IMR-90 (cell line): Measurements from ENCODE around the gene ADAMTS17. TPM values are rescaled to one million over a fixed set of nuclear protein-coding genes. Genes with fewer than 3 reads are reported as not detected.

Source experiments
- ATAC-seq: fragments of 200-7000 bp; cut with Tn5 transposase; 2 replicates; pipeline ENCODE4 v1.9.1; 2020; ENCODE audit warnings: low read depth, mild to moderate bottlenecking, moderate library complexity
- BruUV-seq: library from RNA; stranded (reverse); fragments of 400-500 nt; replicated peaks from 2 replicates; lab custom pipeline; 2021; lab: Mats Ljungman, UMichigan
- CTCF ChIA-PET: fragments of 300-600 bp; formaldehyde crosslinking; extraction: SDS; loops from one replicate; lab custom pipeline; 2021; ENCODE audit warnings: antibody characterized with exemption; lab: Yijun Ruan, JAX
- POLR2A ChIA-PET: fragments of 300-600 bp; sonication (Branson Sonifier 250); formaldehyde crosslinking; loops from one replicate; lab custom pipeline; 2022; ENCODE audit warnings: antibody characterized with exemption; ENCODE audit not compliant: unreplicated experiment; lab: Charles Lee
- DNase-seq: peaks from one replicate; pipeline ENCODE4 v3.0.0; 2013
- H2AFZ ChIP-seq: replicated peaks from 2 replicates; pipeline ENCODE3; 2013; ENCODE audit warnings: low read length, mild to moderate bottlenecking; ENCODE audit not compliant: poor library complexity
- H2AK5ac ChIP-seq: 2 replicates; pipeline ENCODE4 v1.6.1; 2013; ENCODE audit warnings: low read depth, low read length, inconsistent platforms
- H2AK9ac ChIP-seq: replicated peaks from 2 replicates; pipeline ENCODE3; 2013; ENCODE audit warnings: mild to moderate bottlenecking, low read depth, low read length, moderate library complexity; ENCODE audit not compliant: poor library complexity
- H2BK120ac ChIP-seq: 2 replicates; pipeline ENCODE4 v1.6.1; 2013; ENCODE audit warnings: low read depth, low read length, inconsistent platforms
- H2BK15ac ChIP-seq: 3 replicates; pipeline ENCODE4 v1.6.1; 2013; ENCODE audit warnings: low read depth, low read length, inconsistent platforms
- H2BK20ac ChIP-seq: 2 replicates; pipeline ENCODE4 v1.6.1; 2013; ENCODE audit warnings: low read depth, mild to moderate bottlenecking, inconsistent platforms, low read length, moderate library complexity
- H2BK5ac ChIP-seq: 2 replicates; pipeline ENCODE4 v1.6.1; 2013; ENCODE audit warnings: mild to moderate bottlenecking, low read depth, low read length, inconsistent platforms; ENCODE audit not compliant: poor library complexity, severe bottlenecking
- H3K14ac ChIP-seq: replicated peaks from 2 replicates; pipeline ENCODE4 v1.6.1; 2013; ENCODE audit warnings: low read depth, low read length, inconsistent platforms
- H3K18ac ChIP-seq: 2 replicates; pipeline ENCODE4 v1.6.1; 2013; ENCODE audit warnings: low read depth, low read length, control low read depth
- H3K23ac ChIP-seq: 2 replicates; pipeline ENCODE4 v1.6.1; 2013; ENCODE audit warnings: low read depth, low read length, inconsistent platforms
- H3K27ac ChIP-seq: 2 replicates; pipeline ENCODE4 v1.5.1; 2013; ENCODE audit warnings: mild to moderate bottlenecking, control low read depth, low read length; ENCODE audit not compliant: insufficient read depth
- H3K27me3 ChIP-seq: 2 replicates; pipeline ENCODE4 v1.6.1; 2013; ENCODE audit warnings: low read length; ENCODE audit not compliant: control insufficient read depth, insufficient read depth
- H3K36me3 ChIP-seq: 2 replicates; pipeline ENCODE4 v1.6.1; 2013; ENCODE audit warnings: low read length, mixed read lengths; ENCODE audit not compliant: control insufficient read depth, insufficient read depth
- H3K4ac ChIP-seq: 2 replicates; pipeline ENCODE4 v1.6.1; 2013; ENCODE audit warnings: low read depth, low read length, inconsistent platforms
- H3K4me1 ChIP-seq: 2 replicates; pipeline ENCODE4 v1.6.1; 2013; ENCODE audit warnings: low read length, mixed read lengths; ENCODE audit not compliant: control insufficient read depth, insufficient read depth
- H3K4me2 ChIP-seq: 2 replicates; pipeline ENCODE4 v1.6.1; 2013; ENCODE audit warnings: low read depth, mild to moderate bottlenecking, control low read depth, low read length, moderate library complexity
- H3K4me3 ChIP-seq: 2 replicates; pipeline ENCODE4 v1.5.1; 2013; ENCODE audit warnings: low read depth, mild to moderate bottlenecking, control low read depth, low read length, moderate library complexity; ENCODE audit not compliant: insufficient read depth
- H3K56ac ChIP-seq: 2 replicates; pipeline ENCODE4 v1.6.1; 2013; ENCODE audit warnings: low read length, inconsistent platforms; ENCODE audit not compliant: insufficient read depth; ENCODE audit errors: extremely low read depth
- H3K79me1 ChIP-seq, 2 experiments: 2 replicates each; pipeline ENCODE4 v1.6.1; 2013; ENCODE audit warnings: low read length in 2 of 2, inconsistent platforms in 1 of 2, low read depth in 1 of 2
- H3K9ac ChIP-seq: 2 replicates; pipeline ENCODE4 v1.6.1; 2013; ENCODE audit warnings: low read depth, low read length, control low read depth
- H3K9me1 ChIP-seq: 2 replicates; pipeline ENCODE4 v1.6.1; 2013; ENCODE audit warnings: low read length, inconsistent platforms; ENCODE audit not compliant: insufficient read depth
- H3K9me3 ChIP-seq: 2 replicates; pipeline ENCODE4 v1.6.1; 2013; ENCODE audit warnings: low read length; ENCODE audit not compliant: control insufficient read depth, insufficient read depth
- H4K20me1 ChIP-seq: 2 replicates; pipeline ENCODE4 v1.6.1; 2013; ENCODE audit warnings: low read length, inconsistent platforms; ENCODE audit not compliant: insufficient read depth
- H4K5ac ChIP-seq: 2 replicates; pipeline ENCODE4 v1.6.1; 2013; ENCODE audit warnings: mild to moderate bottlenecking, low read depth, low read length, control low read depth
- H4K8ac ChIP-seq, 2 experiments: 2 replicates each; pipeline ENCODE4 v1.6.1; 2013; ENCODE audit warnings: low read depth in 2 of 2, low read length in 2 of 2, control low read depth in 1 of 2, inconsistent platforms in 1 of 2
- H4K91ac ChIP-seq: 2 replicates; pipeline ENCODE4 v1.6.1; 2013; ENCODE audit warnings: low read depth, low read length, inconsistent platforms; ENCODE audit not compliant: insufficient read depth
- BHLHE40 ChIP-seq: fragments of 150-350 bp; IDR thresholded peaks from 2 replicates; pipeline ENCODE4 v1.6.1; 2016; ENCODE audit warnings: mild to moderate bottlenecking, low read depth, low read length
- CHD1 ChIP-seq: IDR thresholded peaks from 2 replicates; pipeline ENCODE4 v1.6.1; 2012; ENCODE audit warnings: low read depth, low read length, improper control_type of control experiment
- FOS ChIP-seq: fragments of 150-350 bp; IDR thresholded peaks from 2 replicates; pipeline ENCODE4 v1.6.1; 2016; ENCODE audit warnings: low read depth, low read length
- MAFK ChIP-seq: IDR thresholded peaks from 2 replicates; pipeline ENCODE4 v1.6.1; 2012; ENCODE audit warnings: low read depth, low read length, improper control_type of control experiment
- MAZ ChIP-seq: IDR thresholded peaks from 2 replicates; pipeline ENCODE4 v1.6.1; 2012; ENCODE audit warnings: low read depth, mild to moderate bottlenecking, low read length, improper control_type of control experiment, moderate library complexity, borderline replicate concordance
- MXI1 ChIP-seq: IDR thresholded peaks from 2 replicates; pipeline ENCODE4 v1.6.1; 2012; ENCODE audit warnings: low read depth, mild to moderate bottlenecking, low read length, moderate library complexity, borderline replicate concordance
- NFE2L2 ChIP-seq: fragments of 150-350 bp; IDR thresholded peaks from 2 replicates; pipeline ENCODE4 v1.6.1; 2016; ENCODE audit warnings: low read depth, mild to moderate bottlenecking, low read length
- POLR2A ChIP-seq: IDR thresholded peaks from 2 replicates; pipeline ENCODE4 v1.6.1; 2012; ENCODE audit warnings: mild to moderate bottlenecking, low read depth, low read length
- RAD21 ChIP-seq: IDR thresholded peaks from 2 replicates; pipeline ENCODE4 v1.6.1; 2012; ENCODE audit warnings: low read length, improper control_type of control experiment
- RCOR1 ChIP-seq: IDR thresholded peaks from 2 replicates; pipeline ENCODE4 v1.6.1; 2012; ENCODE audit warnings: mild to moderate bottlenecking, low read length, improper control_type of control experiment; ENCODE audit not compliant: insufficient replicate concordance
- SMC3 ChIP-seq: fragments of 150-350 bp; IDR thresholded peaks from 2 replicates; pipeline ENCODE4 v1.6.1; 2016; ENCODE audit warnings: low read depth, mild to moderate bottlenecking, antibody characterized with exemption, low read length, moderate library complexity
- WGBS, 2 experiments: methylation state at CpG; one replicate each; pipeline versions ENCODE4 v1.1.5 to v1.1.7; 2013; ENCODE audit warnings: missing lambda C conversion rate in 2 of 2; ENCODE audit not compliant: insufficient read length in 1 of 2; ENCODE audit errors: extremely low coverage in 2 of 2; 5-methylcytosine and 5-hydroxymethylcytosine counted together
- dilution Hi-C: fragments of 300-500 bp; cut with HindIII; formaldehyde crosslinking; loops from one replicate; pipeline ENCODE4 v1.14.3; 2018; ENCODE audit warnings: low sequenced_read_pairs; ENCODE audit not compliant: unreplicated experiment
- in situ Hi-C: fragments of 300-500 bp; cut with MboI; formaldehyde crosslinking; loops from 3 replicates; pipeline ENCODE4 v1.14.3; 2019; ENCODE audit warnings: low sequenced_read_pairs, inconsistent platforms, mixed read lengths
- intact Hi-C: fragments of 100-400 bp; cut with micrococcal nuclease; formaldehyde crosslinking; loops from 2 replicates; pipeline ENCODE4 v1.10.0; 2022
- polyA plus RNA-seq, 3 experiments: library from polyadenylated mRNA; depleted of rRNA; stranded (reverse); fragments of >200 nt; gene quantifications; 2 replicates each; pipeline ENCODE4 v1.2.3, GENCODE V29; 2012; ENCODE audit warnings: low replicate concordance in 1 of 3
- total RNA-seq: library from RNA; depleted of rRNA; stranded (reverse); fragments of >200 nt; gene quantifications from 2 replicates; pipeline ENCODE4 v1.2.3, GENCODE V29; 2012
- TF ChIP-seq, protein P1 (sequence below): fragments of 150-350 bp; IDR thresholded peaks from 2 replicates; pipeline ENCODE4 v1.6.1; 2017; ENCODE audit warnings: mild to moderate bottlenecking, antibody characterized with exemption, low read length, low read depth
- TF ChIP-seq, protein P2 (sequence below): conservative IDR thresholded peaks from 2 replicates; pipeline ENCODE4 v1.5.1; 2012; ENCODE audit warnings: mild to moderate bottlenecking, low read depth, low read length, improper control_type of control experiment
- TF ChIP-seq, protein P3 (sequence below): fragments of 150-350 bp; IDR thresholded peaks from 2 replicates; pipeline ENCODE4 v1.6.1; 2016; ENCODE audit warnings: low read depth, mild to moderate bottlenecking, low read length, moderate library complexity, borderline replicate concordance

ADAMTS17 gene
- total and polyA plus RNA-seq, 2 of the 4 experiments (the other 2 are of a cell fraction) = 0.03 TPM; not detected in 1

- H2AK5ac ChIP-seq = no peak overlapping the region
- no peaks in the 10 kb centered on the region for H3K9me1 ChIP-seq
- H2AFZ ChIP-seq = no peak overlapping the region
- H4K8ac ChIP-seq = no peak overlapping the region
- H3K79me1 ChIP-seq = no peaks in the 10 kb centered on the region
- in situ Hi-C loops (no loop called here), dilution Hi-C loops (no loop called here), intact Hi-C loops (no loop called here)
- H2BK20ac ChIP-seq = no peak overlapping the region
- no peak overlapping the region for H3K18ac ChIP-seq
- BruUV-seq = no TSS peak
- H3K27ac ChIP-seq = no peak overlapping the region
- H3K4me3 ChIP-seq = no peak overlapping the region
- no peak overlapping the region for H4K5ac ChIP-seq
- no peaks in the 10 kb centered on the region for H3K36me3 ChIP-seq
- H4K91ac ChIP-seq = no peak overlapping the region
- CTCF ChIA-PET = no interaction called here
- 73% methylated on average over 3 of the region's 14 CpGs; no CpG with 5 or more reads in 1 of the 2 experiments for WGBS, 2 experiments
- no peak overlapping the region for H3K4me2 ChIP-seq
- no peaks in the 10 kb centered on the region for H4K20me1 ChIP-seq
- no peak overlapping the region for H3K14ac ChIP-seq
- H3K4ac ChIP-seq = no peak overlapping the region
- H2BK120ac ChIP-seq = no peak overlapping the region
- no peak overlapping the region for H3K9ac ChIP-seq
- no peak overlapping the region for H2BK5ac ChIP-seq
- POLR2A ChIA-PET = no interaction called here
- DNase-seq = no peak
- peaks cover 58% of the 10 kb centered on the region for H3K9me3 ChIP-seq
- H2BK15ac ChIP-seq = no peak overlapping the region
- H3K56ac ChIP-seq = no peak overlapping the region
- no peak overlapping the region for H2AK9ac ChIP-seq
- no peaks in the 10 kb centered on the region for H3K4me1 ChIP-seq
- no peaks in the 10 kb centered on the region for H3K27me3 ChIP-seq
- no peak overlapping the region for H3K23ac ChIP-seq
- no peak for ATAC-seq
- TF ChIP-seq, protein P1, sequence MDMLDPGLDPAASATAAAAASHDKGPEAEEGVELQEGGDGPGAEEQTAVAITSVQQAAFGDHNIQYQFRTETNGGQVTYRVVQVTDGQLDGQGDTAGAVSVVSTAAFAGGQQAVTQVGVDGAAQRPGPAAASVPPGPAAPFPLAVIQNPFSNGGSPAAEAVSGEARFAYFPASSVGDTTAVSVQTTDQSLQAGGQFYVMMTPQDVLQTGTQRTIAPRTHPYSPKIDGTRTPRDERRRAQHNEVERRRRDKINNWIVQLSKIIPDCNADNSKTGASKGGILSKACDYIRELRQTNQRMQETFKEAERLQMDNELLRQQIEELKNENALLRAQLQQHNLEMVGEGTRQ = no peak
- no peak for TF ChIP-seq MXI1
- no peak for TF ChIP-seq BHLHE40
- no peak for TF ChIP-seq POLR2A
- no peak for TF ChIP-seq SMC3
- TF ChIP-seq RAD21 = no peak
- TF ChIP-seq, protein P2, sequence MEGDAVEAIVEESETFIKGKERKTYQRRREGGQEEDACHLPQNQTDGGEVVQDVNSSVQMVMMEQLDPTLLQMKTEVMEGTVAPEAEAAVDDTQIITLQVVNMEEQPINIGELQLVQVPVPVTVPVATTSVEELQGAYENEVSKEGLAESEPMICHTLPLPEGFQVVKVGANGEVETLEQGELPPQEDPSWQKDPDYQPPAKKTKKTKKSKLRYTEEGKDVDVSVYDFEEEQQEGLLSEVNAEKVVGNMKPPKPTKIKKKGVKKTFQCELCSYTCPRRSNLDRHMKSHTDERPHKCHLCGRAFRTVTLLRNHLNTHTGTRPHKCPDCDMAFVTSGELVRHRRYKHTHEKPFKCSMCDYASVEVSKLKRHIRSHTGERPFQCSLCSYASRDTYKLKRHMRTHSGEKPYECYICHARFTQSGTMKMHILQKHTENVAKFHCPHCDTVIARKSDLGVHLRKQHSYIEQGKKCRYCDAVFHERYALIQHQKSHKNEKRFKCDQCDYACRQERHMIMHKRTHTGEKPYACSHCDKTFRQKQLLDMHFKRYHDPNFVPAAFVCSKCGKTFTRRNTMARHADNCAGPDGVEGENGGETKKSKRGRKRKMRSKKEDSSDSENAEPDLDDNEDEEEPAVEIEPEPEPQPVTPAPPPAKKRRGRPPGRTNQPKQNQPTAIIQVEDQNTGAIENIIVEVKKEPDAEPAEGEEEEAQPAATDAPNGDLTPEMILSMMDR = no peak
- no peak for TF ChIP-seq MAZ
- TF ChIP-seq MAFK = no peak
- TF ChIP-seq FOS = no peak
- no peak for TF ChIP-seq RCOR1
- TF ChIP-seq, protein P3, sequence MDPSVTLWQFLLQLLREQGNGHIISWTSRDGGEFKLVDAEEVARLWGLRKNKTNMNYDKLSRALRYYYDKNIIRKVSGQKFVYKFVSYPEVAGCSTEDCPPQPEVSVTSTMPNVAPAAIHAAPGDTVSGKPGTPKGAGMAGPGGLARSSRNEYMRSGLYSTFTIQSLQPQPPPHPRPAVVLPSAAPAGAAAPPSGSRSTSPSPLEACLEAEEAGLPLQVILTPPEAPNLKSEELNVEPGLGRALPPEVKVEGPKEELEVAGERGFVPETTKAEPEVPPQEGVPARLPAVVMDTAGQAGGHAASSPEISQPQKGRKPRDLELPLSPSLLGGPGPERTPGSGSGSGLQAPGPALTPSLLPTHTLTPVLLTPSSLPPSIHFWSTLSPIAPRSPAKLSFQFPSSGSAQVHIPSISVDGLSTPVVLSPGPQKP = no peak
- no peak for TF ChIP-seq CHD1
- no peak for TF ChIP-seq NFE2L2
Measured at GRCh38 chr15:100192097-100193080, 149.4 kb downstream of the ADAMTS17 start.
